ENCODE results near the gene C7.

DNA sequence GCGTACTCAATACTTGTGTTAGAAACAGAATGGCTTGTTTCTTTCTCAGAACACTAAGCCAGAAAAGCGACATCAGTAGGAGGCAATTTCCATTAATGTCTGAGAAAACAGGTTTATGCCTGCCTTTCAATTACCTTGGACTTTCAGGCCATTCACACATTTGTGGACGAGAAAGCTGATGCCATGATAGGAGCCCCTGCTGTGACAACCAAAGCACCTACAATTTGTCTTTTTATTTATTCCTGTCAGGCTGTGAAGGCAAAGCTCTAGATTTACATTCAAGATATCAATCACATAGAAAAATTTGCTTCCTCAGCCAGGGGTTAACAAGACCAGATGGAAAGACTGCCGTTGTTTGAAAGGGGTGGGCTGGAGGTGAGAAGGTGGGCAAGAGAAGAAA is 76.2 kb downstream of the C7 start:
- TF ChIP-seq, protein P1, sequence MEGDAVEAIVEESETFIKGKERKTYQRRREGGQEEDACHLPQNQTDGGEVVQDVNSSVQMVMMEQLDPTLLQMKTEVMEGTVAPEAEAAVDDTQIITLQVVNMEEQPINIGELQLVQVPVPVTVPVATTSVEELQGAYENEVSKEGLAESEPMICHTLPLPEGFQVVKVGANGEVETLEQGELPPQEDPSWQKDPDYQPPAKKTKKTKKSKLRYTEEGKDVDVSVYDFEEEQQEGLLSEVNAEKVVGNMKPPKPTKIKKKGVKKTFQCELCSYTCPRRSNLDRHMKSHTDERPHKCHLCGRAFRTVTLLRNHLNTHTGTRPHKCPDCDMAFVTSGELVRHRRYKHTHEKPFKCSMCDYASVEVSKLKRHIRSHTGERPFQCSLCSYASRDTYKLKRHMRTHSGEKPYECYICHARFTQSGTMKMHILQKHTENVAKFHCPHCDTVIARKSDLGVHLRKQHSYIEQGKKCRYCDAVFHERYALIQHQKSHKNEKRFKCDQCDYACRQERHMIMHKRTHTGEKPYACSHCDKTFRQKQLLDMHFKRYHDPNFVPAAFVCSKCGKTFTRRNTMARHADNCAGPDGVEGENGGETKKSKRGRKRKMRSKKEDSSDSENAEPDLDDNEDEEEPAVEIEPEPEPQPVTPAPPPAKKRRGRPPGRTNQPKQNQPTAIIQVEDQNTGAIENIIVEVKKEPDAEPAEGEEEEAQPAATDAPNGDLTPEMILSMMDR (IDR thresholded peaks at IDR 0.05): no peak
- no peak for TF ChIP-seq POLR2A (IDR thresholded peaks at IDR 0.05)

All from adrenal gland (tissue), 5 donors.